GM19351 (cell line): ENCODE results near the gene UBE2O.
"Not testable (repeated sequence)": the region's sequence is repeated elsewhere in the genome, so short reads cannot be mapped to it uniquely, and the experiment has no call there.

ENCODE experiments used
- ATAC-seq: cut with Tn5 transposase; IDR thresholded peaks from one replicate; pipeline ENCODE4 v1.9.1; 2021; ENCODE audit warnings: mild to moderate bottlenecking, moderate library complexity; ENCODE audit not compliant: unreplicated experiment

Gene UBE2O

DNA sequence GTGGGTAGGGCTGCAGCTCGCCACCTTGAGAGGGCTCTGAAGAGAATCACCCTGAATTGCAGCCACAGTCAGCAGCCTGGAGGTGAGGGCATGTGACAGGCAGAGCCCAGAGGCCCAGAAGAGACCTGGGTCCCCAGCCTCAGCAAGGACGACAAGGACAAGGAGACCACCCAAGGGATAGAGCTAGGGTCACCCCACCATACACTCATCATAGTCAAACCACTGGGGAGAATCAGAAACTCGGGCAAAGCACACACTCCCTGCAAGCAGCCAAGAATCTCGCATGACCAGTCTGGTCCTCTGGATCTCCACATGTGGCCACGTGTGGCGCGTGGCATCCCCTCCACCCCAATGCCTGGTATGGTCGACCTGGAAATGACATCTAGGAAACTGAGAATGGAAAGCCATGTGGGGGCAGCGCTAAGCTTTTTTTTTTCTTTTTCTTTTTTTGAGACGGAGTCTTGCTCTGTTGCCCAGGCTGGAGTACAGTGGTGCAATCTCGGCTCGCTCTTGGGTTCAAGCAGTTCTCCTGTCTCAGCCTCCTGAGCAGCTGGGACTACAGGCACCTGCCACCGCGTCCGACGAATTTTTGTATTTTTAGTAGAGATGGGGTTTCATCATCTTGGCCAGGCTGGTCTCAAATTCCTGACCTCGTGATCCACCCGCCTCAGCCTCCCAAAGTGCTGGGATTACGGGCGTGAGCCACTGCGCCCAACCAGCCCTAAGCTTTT, 73.1 kb downstream of the UBE2O start:
- no peak for ATAC-seq

DNA sequence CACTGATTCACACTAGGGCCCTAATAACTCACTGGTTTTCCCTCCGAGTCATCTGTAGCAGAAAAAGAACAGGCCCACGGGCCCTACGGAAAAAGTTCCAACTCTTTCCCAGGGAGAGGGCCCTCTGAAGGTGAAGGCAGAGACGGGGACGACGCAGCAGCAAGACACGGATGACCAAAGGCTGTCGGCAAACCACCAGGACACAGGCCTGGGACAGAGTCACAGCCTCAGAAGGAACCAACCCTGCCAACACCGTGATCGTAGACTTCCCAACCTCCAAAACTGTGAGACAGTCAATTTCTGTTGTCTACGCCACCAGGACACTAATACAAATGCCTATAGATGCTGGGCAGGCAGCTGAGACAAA, 73.7 kb downstream of the UBE2O start:
- no peak for ATAC-seq

DNA sequence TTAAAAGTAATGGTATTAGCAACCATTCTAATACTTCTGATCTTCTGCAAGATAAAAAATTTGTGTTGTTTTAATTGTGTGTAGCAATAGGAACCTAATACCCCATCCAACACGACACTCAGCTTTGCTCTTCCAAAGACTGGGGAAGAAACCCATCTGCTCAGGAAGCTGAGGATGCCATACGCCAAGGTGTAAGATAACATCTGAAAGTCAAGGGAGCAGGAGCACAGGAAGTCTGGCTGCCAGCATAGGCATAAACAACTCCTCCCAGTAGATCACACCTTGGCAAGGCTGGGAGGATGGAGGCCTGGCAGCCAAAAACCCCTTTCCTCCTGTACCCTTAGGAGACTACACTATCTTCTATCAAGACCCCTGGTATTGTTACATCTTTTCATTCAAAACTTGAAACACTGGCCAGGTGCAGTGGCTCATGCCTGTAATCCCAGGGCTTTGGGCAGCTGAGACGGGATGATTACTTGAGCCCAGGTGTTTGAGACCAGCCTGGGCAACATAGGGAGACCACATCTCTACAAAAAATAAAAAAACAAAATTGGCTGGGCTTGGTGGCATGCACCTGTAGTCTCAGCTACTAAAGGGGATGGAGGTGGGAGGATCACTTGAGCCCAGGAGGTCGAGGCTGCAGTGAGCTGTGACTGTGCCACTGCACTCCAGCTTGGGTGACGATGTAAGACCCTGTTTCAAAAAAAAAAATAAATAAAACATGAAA, 74.2 kb downstream of the UBE2O start:
- no peak for ATAC-seq

DNA sequence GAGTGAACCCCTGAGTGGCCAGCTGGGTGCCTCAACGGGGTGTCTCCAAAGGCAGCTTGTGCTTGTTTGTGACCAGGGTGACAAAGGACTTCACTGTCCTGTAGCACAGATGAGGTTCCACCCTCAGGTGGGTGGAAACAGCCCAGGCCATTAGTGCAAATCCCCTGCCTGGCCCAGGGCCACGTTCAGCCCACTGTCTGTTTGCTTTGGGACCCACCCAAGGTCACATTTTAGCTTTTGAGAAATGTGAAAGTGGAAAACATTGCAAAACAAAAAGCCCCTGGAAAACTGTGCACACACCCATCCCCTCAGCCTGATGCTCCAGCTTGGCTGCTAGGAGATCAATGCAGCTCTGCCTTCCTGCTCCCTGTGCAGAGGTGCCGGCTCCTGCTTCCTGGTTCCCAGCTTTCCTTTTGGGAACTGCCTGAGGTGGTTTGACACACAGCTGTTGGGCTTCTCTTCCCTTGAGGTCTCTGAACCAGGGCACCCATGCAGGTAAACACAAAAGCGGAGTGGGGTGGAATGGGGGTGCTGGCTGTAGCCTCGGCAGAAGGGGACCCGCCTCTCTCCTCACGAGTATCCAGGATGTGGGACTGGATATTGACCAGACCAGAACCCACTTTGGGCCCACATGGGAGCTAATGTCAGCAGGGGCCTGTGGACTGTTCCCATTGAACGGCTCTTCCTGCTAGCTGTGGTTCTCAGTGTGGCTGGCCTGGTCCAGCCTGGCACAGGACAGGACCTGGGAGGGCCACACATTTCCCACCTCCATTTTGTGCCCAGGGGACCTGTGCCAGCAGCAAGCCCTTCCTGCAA, 76.4 kb downstream of the UBE2O start:
- ATAC-seq, result no peak

DNA sequence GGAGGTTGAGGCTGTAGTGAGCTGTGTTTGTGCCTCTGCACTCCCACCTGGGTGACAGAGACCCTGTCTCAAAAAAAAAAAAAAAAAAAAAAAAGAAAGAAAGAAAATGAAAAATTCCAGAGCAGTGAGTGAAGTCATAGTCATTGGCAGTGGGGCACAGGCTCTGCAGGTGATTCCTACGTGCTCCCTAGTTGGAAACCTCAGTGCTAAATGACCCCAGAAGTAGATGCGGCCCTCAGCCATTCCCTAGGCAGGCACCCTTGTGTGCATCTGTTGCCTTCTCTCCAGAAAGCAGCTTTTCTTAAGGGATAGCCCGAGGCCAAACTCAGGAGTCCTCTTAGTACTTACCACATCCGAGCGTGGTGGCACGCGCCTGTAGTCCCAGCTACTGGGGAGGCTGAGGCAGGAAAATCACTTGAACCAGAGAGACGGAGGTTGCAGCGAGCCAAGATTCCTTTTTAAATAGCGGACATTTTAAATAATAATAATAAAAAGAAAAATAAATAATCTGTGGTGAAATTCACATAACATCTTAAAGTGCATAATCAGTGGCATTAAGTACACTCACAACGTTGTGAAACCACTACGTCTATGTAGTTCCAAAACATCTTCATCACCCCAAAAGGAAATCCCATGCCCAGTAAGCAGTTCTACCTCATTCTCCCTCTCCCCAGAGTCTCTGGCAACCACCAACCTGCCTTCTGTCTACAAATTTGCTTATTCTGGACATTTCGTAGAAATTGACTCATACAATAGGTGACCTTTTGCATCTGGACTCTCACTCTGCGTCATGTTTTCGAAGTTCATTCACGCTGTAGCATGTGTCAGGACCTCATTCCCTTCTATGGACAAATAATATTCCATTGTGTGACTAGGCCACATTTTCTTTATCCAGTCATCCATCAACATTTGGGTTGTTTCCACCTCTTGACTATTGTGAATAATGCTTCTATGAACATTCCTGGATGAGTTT, 81.0 kb downstream of the UBE2O start:
- ATAC-seq, result no peak

DNA sequence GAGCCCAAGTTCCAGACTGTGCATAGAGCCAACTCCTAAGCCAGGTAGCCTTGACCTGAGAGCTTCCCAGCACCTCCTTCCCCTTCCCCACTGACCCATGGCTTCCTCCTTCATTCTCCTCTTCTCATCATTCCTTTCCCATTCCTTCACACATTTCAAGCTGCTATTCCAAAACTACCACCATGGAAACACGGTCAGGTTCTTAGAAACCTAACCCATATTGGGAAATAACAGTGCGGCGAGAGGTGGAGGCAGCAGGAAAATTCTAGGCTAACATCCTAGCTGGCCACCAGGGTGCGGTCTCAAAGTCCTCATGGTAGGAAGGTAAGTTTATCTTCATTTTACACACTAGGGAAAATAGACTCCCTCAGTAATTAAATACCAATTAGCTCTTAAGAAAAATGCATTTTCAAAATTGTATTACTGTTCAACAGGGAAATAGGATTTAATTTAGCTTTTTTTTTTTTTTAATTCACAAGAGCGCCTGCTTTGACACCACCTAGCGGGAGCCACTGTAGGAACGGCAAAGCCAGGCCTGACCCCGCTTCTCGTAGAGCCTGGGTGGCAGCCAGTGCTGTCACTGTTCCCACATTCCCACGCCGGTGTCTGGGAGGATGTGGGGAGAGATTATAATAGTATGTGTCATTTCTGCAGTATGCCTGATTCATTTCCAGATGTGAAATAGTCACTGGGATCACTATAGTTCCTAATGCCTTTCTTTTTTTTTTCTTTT, 82.5 kb downstream of the UBE2O start:
- ATAC-seq, result no peak

DNA sequence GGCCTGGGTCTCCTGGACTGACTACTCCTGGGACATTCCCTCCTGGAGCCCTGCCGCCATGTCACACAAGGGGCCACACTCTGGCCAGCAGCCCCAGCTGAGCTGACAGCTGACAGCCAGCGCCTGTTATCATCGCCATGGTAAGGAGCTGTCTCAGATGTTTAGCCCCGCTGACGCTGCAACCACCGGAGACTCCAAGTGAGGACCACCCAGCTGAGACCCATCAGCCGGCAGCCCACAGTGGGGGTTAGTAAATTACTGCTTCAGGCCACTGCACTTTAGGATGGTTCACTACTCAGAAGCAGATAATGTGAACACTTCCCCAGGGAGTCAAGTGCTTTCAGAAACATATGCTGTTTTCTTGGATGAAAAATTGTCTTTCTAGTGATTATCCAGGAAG, 83.1 kb downstream of the UBE2O start:
- no peak for ATAC-seq

DNA sequence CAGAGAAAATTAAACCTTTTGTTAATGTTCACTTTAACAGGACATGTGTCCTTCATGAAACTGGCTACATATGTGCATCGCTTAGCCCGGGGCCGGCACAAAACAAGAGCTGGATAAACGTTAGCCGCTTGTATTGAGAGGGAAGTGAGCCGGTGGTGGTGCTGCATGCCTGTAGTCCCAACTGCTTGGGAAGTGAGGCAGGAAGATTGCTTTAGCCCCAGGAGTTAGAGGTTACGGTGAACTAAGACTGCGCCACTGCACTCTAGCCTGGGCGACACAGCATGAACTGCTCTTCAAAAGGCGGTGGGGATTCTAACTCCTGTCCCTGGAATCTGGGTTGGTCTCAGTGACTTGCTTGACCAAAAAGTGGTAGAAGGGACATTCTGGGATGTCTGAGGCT, 83.6 kb downstream of the UBE2O start:
- no peak for ATAC-seq

DNA sequence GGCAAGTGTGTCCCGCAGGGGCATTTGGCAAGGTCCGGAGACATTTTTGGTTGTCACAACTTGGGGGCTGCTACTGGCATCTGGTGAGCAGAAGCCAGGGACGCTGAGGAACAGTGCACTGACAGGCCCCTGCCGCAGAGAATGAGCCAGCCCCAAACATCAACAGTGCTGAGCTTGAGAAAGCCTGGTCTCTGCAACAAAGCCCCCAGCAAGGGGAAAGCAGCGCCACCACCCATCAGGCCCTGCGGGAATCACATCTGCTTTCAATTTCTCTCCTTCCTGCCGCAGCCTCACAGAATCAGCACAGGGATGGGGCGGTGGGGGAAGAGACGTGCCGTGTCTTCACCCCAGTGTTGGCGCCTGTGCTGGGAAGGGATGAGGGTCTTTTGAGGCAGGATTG, 84.4 kb downstream of the UBE2O start:
- no peak for ATAC-seq

DNA sequence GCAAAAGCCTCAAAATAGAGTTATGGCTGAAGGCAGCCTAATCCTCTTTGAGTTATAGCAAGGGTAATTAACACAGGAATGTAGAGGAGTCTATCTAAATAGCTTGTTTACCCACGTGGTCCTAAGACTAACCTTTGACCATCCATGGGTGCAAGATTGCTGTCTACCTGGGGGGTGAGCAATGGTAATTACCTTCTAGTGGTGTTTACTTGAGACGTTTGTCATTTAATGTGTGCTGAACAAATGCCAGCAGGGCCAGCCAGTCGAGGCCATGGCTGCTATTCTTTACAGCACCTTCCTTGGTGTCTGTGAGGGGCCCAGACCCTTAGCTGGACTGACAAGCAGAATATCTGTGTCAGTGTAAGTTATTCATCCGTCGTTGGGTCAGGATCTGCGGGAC, 85.3 kb downstream of the UBE2O start:
- no peak for ATAC-seq

DNA sequence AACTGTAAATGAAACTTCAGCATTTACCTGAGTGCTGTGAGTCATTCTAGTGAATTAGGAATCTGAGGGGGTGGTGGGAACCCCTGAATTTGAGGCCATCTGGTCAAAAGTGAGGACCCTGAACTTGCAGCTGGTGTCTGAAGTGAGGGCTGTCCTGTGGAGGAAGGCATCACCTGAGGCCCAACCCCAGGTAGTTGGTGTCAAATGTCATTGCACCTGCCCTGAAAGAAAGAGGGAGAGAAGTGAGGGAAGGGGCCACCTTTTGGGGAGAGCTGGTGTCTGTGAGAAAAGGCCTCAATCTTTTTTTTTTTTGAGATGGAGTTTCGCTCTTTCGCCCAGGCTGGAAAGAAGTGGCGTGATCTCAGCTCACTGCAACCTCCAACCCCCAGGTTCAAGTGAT, 86.7 kb downstream of the UBE2O start:
- no peak for ATAC-seq

DNA sequence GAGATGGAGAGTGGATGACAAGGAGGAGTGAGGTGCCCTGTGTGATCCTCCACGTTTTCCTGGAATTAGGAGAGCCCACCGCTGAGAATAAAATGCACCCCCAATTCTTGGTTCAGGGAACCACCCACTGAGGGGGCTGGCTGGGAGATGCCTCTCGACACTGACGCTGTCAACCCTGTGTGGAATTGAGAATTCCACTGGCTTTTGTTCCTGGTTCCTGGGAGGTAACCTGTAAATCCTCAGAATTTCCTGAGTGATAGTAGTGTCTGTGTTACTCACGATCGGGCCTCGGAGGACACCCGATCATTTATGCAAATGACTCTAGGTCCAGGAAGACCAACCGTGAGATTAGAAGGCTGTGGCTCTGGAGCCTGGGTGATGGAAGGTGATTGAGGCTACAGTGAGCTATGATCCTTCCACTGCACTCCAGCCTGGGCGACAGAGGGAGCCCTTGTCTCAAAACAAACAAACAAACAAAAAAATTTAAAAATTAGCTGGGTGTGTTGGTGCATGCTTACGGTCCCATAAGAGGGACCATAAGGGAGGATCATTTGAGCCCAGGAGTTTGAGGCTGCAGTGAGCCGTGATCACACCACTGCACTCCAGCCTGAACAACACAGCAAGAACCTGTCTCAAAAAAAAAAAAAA, 87.6 kb downstream of the UBE2O start:
- no peak for ATAC-seq

DNA sequence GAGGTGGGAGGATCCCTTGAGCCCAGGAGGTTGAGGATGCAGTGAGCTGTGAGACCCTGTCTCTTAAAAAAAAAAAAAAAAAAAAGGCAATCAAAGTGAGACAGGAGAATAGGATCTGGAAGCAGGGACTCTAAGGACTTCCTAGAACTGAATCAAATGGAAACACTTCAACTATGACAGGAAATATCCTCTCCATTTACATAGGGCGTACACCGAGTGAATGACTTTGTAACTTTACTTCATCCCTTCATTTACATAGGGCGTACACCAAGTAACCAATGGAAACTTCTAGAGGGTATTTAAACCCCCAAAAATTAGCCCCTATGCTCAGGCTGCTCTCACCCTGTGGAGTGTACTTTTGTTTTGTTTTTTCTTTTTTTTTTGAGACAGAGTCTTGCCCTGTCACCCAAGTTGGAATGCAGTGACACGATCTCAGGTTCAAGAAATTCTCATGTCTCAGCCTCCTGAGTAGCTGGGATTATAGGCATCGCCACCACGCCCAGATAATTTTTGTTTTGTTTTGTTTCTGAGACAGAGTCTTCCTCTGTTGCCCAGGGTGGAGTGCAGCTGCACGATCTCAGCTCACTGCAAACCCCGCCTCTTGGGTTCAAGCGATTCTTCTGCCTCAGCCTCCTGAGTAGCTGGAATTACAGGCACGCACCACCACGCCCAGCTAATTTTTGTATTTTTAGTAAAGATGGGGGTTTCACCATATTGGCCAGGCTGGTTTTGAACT, 89.7 kb downstream of the UBE2O start:
- ATAC-seq, result no peak

DNA sequence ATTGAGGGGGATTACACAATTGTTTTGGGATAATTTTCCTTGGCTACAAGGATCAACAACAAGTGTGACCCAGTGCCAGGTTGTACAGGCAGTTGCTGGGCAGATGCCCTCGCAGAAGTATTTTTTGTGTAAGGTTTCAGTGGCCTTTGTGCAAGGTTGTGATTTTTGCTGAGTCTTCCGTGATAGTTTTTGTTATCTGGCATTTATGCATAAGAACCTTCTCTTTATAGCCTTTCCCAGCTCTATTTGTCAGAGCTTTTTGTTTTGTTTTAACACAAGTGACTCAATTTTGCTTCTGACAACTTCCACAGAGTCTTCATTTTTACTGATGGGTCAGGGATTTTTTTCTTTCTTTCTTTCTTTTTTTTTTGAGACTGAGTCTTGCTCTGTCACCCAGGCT, 92.5 kb downstream of the UBE2O start:
- no peak for ATAC-seq

DNA sequence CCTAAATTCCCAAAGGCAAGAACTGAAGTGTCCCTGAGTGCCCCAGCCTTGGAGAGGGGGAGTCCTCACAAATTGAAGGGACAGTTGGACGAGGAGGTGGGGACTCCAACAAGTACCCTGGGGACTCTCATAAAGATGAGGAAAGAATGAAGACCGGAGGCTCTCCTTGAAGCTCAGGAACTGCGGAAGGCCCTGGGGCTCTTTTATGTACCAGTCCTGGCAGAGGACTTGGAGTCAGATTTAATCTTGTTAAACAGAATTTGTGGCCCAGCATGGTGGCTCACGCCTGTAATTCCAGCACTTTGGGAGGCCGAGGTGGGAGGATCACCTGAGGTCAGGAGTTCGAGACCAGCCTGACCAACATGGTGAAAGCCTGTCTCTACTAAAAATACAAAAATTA, 93.2 kb downstream of the UBE2O start:
- not testable (repeated sequence) for ATAC-seq

DNA sequence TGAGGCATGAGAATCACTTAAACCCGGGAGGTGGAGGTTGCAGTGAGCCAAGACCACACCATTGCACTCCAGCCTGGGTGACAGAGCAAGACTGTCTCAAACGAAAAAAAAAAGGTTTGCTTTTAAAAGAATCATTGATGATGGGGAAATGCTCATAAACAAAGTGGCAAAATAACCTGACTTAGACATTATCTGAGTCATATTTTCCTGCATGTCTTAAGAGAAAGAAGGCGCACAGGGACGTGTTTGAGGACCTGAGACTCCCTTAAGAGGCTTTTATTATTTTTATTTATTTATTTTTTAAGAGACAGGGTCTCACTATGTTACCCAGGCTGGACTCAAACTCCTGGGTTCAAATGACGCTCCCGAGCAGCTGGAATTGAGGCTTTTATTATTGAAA, 93.6 kb downstream of the UBE2O start:
- ATAC-seq, result no peak

DNA sequence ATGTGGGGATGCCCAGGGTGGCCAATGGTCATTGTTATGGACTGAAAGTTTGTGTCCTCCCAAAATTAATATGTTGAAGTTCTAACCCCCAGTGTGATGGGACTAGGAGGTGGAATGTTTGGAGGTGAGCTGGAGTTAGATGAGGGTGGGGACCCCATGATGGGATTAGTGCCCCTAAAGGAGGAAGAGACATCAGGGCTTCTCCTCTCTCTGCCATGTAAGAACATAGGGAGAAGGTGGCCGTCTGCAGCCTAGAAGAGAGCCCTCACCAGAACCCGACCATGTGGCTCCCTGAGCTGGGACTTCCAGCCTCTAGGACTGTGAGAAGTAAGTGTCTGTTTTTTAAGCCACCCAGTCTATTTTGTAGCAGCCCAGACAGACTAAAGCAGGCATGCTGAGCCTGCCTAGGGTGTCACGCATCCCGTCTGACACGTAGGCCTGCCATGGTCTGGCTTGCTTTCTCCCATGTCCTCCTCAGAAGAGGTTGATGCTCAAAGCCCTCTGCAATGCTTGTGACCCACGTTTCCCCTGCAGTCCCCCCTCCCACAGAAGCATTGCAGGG, 95.3 kb downstream of the UBE2O start:
- no peak for ATAC-seq

DNA sequence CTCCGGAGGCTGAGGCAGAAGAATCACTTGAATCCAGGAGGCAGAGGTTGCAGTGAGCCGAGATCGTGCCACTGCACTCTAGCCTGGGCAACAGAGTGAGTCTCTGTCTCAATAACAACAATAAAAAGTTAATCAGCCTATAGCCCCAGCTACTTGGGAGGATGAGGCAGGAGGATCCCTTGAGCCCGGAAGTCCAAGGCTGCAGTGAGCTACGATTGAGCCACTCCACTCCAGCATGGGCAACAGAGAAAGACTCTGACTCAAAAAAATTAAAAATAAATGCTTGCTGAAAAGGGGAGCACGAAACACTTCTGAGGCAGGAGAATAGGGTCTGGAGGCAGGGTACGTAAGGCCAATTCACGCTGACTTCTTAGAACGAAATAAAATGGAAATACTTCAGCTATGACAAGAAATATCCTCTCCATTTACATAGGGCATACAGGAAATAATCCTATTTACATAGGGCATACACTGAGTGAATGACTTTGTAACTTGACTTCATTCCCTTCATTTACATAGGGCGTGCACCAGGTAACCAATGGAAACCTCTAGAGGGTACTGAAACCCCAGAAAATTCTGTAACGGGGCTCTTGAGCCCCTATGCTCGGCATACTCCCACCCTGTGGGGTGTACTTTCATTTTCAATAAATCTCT, 96.0 kb downstream of the UBE2O start:
- no peak for ATAC-seq
